ENCODE results near the gene ATP5MC3.

Gene ATP5MC3

GRCh38 chr2:175167792-175168563, 13.5 kb downstream of the ATP5MC3 start, which contains the start of gene ATF2:
Gene ATF2 (minus strand): TSS chr2:175168203. CDS start chr2:175136443, 31,760 bp downstream.
- DNase-seq (ENCODE audit: low read depth in 2 of 2), result peak; percentile 95 to 96

- DNase-seq (ENCODE audit: low read depth in 2 of 2), result peak in 1 of 2 experiments; percentile 10
Measured at GRCh38 chr2:175167076-175167791, 14.3 kb downstream of the ATP5MC3 start.

- DNase-seq (ENCODE audit: low read depth in 2 of 2), result no peak
Measured at GRCh38 chr2:175166216-175166824, 15.2 kb downstream of the ATP5MC3 start.

GRCh38 chr2:175164235-175164634, 17.3 kb downstream of the ATP5MC3 start:
- no peak for DNase-seq (ENCODE audit: low read depth in 2 of 2)

- DNase-seq (ENCODE audit: low read depth in 2 of 2), result no peak
Measured at GRCh38 chr2:175158894-175159293, 22.6 kb downstream of the ATP5MC3 start.

GRCh38 chr2:175156534-175156933, 25.0 kb downstream of the ATP5MC3 start:
- DNase-seq (ENCODE audit: low read depth in 2 of 2), result no peak

- no peak for DNase-seq (ENCODE audit: low read depth in 2 of 2)
Measured at GRCh38 chr2:175154661-175155082, 26.8 kb downstream of the ATP5MC3 start.

GRCh38 chr2:175152242-175152641, 29.3 kb downstream of the ATP5MC3 start:
- no peak for DNase-seq (ENCODE audit: low read depth in 2 of 2)

GRCh38 chr2:175151791-175152190, 29.7 kb downstream of the ATP5MC3 start:
- DNase-seq (ENCODE audit: low read depth in 2 of 2), result no peak

- no peak for DNase-seq (ENCODE audit: low read depth in 2 of 2)
Measured at GRCh38 chr2:175147186-175147585, 34.3 kb downstream of the ATP5MC3 start.

- DNase-seq (ENCODE audit: low read depth in 2 of 2), result no peak
Measured at GRCh38 chr2:175143678-175144077, 37.8 kb downstream of the ATP5MC3 start.

GRCh38 chr2:175143191-175143590, 38.3 kb downstream of the ATP5MC3 start:
- DNase-seq (ENCODE audit: low read depth in 2 of 2), result no peak

- no peak for DNase-seq (ENCODE audit: low read depth in 2 of 2)
Measured at GRCh38 chr2:175140332-175140731, 41.2 kb downstream of the ATP5MC3 start.

GRCh38 chr2:175137793-175138192, 43.7 kb downstream of the ATP5MC3 start:
- DNase-seq (ENCODE audit: low read depth in 2 of 2), result no peak

GRCh38 chr2:175136334-175137215, 44.9 kb downstream of the ATP5MC3 start:
- no peak for DNase-seq (ENCODE audit: low read depth in 2 of 2)

- DNase-seq (ENCODE audit: low read depth in 2 of 2), result no peak
Measured at GRCh38 chr2:175135862-175136261, 45.6 kb downstream of the ATP5MC3 start.

GRCh38 chr2:175135177-175135576, 46.3 kb downstream of the ATP5MC3 start:
- no peak for DNase-seq (ENCODE audit: low read depth in 2 of 2)

GRCh38 chr2:175131252-175131651, 50.3 kb downstream of the ATP5MC3 start:
- DNase-seq (ENCODE audit: low read depth in 2 of 2), result no peak

GRCh38 chr2:175126661-175127060, 54.8 kb downstream of the ATP5MC3 start:
- no peak for DNase-seq (ENCODE audit: low read depth in 2 of 2)
